ENCODE data around the gene OSBPL5.
"Not testable (repeated sequence)": the region's sequence is repeated elsewhere in the genome, so short reads cannot be mapped to it uniquely, and the experiment has no call there.

The OSBPL5 gene

GRCh38 chr11:3181725-3182461 lies 16.8 kb upstream of the OSBPL5 start:
- no peak for DNase-seq

GRCh38 chr11:3180869-3181268 lies 15.8 kb upstream of the OSBPL5 start:
- no peak for DNase-seq

- no peak for DNase-seq
Measured at GRCh38 chr11:3178349-3178748, 13.2 kb upstream of the OSBPL5 start.

GRCh38 chr11:3177931-3178330 lies 12.8 kb upstream of the OSBPL5 start:
- DNase-seq = no peak

- no peak for DNase-seq
Measured at GRCh38 chr11:3176487-3176886, 11.4 kb upstream of the OSBPL5 start.

- no peak for DNase-seq
Measured at GRCh38 chr11:3175194-3175593, 10.1 kb upstream of the OSBPL5 start.

- DNase-seq = no peak
Measured at GRCh38 chr11:3174387-3174786, 9.3 kb upstream of the OSBPL5 start.

- no peak for DNase-seq
Measured at GRCh38 chr11:3173795-3174194, 8.7 kb upstream of the OSBPL5 start.

GRCh38 chr11:3171931-3172560 lies 6.9 kb upstream of the OSBPL5 start:
- DNase-seq = no peak

- no peak for DNase-seq
Measured at GRCh38 chr11:3170756-3171650, 5.9 kb upstream of the OSBPL5 start.

- DNase-seq = no peak
Measured at GRCh38 chr11:3170044-3170755, 5.1 kb upstream of the OSBPL5 start.

- no peak for DNase-seq
Measured at GRCh38 chr11:3169255-3170043, 4.3 kb upstream of the OSBPL5 start.

- DNase-seq = not testable (repeated sequence)
Measured at GRCh38 chr11:3168742-3169254, 3.7 kb upstream of the OSBPL5 start.

GRCh38 chr11:3167143-3168119 lies 2.3 kb upstream of the OSBPL5 start:
- DNase-seq = no peak

GRCh38 chr11:3166268-3167142 lies 1.4 kb upstream of the OSBPL5 start:
- DNase-seq = no peak

GRCh38 chr11:3165916-3166267 lies 782 bp upstream of the OSBPL5 start:
- DNase-seq = no peak

- no peak for DNase-seq
Measured at GRCh38 chr11:3164552-3165151, 458 bp downstream of the OSBPL5 start.

GRCh38 chr11:3164138-3164551 lies 965 bp downstream of the OSBPL5 start:
- no peak for DNase-seq
